NCI-H2171 treated with DMSO at 0.1 percent for 48 hours (cell line): ENCODE data around the gene GOLGA6L4.
"Not testable (repeated sequence)": the region's sequence is repeated elsewhere in the genome, so short reads cannot be mapped to it uniquely, and the experiment has no call there.

Experiments used
- DNase-seq: peaks from one replicate; lab custom pipeline; 2025; lab: John Stamatoyannopoulos, UW

GOLGA6L4 gene, protein sequence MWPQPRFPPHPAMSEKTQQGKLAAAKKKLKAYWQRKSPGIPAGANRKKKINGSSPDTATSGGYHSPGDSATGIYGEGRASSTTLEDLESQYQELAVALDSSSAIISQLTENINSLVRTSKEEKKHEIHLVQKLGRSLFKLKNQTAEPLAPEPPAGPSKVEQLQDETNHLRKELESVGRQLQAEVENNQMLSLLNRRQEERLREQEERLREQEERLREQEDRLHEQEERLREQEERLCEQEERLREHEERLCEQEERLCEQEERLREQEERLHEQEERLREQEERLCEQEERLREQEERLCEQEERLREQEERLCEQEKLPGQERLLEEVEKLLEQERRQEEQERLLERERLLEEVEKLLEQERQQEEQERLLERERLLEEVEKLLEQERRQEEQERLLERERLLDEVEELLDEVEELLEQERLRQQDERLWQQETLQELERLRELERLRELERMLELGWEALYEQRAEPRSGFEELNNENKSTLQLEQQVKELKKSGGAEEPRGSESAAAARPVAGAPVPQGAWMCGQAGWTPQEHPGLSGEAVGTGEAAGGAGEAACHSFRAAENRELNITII

DNA sequence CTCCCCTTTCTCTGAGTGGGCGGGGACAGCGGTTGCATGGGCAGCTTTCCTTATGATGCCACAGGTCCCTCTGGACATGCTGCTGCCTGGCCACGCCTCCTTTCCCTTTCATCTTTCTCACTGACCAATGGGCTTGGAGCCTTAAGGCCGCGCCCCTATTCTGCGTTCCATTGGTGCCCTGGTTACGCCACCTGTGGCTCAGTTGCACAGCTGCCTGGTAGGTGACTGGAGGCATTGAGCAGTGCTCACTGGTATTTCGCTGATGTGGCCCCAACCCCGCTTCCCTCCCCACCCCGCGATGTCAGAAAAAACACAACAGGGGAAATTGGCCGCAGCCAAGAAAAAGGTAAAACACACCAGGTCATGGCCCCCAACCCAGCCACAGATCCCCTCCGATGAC, at the start of gene GOLGA6L4:
Gene GOLGA6L4 (plus strand): TSS at position 201 of the 400 bp plus-strand sequence. CDS start 62 bp downstream, at position 263.
- not testable (repeated sequence) for DNase-seq

DNA sequence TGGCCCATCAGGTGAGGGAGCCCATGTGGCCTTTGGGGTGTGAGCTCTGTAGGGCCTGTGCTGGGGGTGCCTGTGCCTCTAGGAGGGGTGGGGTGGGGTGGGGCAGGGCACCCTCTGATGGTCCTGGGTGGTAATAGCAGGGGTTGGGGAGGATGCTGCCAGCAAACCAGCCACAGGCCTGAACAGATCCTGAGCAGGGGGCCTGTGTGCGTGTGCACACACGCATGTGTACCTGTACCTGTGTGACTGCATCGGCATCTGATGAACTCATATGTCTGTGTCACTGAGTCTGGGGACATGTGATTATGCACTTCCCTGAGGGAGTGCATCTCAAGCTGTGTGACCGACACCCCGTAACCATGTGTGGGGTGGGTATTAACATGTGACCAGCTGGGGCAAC, 42.6 kb upstream of the GOLGA6L4 start:
- DNase-seq, result not testable (repeated sequence)

DNA sequence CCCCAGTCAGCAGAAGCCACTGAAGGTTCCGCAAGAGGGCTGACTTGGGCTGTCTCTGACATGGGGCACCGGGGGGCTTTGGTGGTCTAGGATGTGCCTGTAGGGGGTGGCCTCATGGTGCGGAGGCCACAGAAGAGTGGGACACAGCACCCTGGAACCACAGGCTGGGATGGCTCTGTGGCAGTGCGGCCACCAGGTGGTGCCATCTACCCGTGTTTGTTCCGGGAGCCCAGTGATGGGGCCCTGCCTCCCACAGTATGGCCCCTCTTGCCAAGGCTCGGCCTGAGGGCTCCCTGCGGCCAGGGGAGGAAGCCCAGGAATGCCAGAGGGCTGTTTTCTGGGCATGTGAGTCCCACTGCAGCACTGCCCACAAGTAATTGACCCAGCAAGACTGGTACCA, 40.0 kb upstream of the GOLGA6L4 start:
- DNase-seq, result not testable (repeated sequence)

DNA sequence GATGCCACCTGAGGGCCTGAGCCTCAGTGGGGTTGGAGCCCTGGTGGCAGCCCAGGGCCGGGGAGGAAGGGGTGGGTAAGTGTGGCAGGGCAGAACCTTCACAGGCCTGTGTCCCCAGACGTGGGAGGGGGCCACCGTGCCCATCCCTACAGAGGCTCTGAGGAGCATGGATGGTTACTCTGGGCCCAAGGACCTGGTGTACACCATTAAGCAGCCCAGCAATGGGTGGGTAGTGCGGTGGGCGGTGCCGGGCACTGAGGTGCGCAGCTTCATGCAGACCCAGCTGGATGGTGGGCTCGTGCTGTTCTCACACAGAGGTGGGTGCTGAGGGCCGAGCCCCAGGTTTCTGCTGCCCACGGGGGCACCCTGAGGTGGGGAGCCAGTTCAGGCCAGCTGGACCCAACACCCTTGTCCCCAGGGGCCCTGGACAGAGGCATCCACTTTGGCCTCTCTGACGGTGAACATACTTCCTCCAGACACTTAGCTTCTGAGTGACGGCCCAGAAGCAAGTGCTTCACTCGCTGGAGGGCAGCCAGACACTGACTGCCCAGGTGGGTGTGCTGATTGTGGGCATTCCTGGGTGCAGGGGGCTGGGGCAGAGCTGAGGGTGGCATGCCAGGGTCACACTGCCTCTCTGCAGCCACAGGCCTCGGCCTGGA, 38.9 kb upstream of the GOLGA6L4 start:
- DNase-seq, result not testable (repeated sequence)

DNA sequence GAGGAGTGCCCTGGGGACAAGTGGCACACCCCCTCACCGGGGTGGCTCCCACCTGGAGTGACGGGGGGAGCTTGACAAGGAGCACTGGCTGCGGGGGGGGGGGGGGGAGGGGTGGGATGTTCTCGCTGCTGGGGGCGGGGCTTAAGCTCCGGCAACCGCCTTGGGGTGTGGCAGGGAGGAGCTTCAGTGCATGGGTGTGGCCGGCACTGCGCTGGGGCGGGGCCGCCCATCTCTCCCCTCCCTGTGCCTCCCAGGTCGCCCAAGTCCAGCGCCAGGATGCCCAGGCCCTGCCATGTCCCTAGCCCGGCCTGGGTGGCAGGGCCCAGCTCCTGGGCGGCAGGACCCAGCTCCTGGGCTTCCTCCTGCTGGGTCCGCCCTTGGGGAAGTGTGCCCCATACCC, 35.7 kb upstream of the GOLGA6L4 start:
- not testable (repeated sequence) for DNase-seq

DNA sequence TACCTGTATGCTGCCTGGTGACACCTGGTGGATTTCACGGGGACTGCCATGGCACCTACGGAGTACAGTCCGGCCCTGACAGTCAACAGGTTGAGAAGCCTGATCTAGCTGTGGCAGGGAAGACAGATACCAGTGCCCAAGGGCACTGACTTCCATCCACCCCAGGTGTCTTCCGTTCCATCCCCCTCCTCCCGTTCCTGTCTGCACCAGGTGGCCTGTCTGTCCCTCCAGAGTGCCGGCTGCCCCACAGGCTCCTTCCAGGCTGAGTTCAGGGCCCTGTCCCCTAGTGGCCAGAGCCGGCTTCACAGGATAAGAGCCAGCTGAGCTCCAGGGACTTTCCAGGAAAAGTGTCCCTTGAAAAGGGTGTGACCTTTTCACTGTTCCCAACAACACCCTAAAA, 10.9 kb downstream of the GOLGA6L4 start:
- not testable (repeated sequence) for DNase-seq
